Measurements from ENCODE around the gene PLCH1. TPM values are rescaled to one million over a fixed set of nuclear protein-coding genes. Genes with fewer than 3 reads are reported as not detected.

The PLCH1 gene
- total RNA-seq, 1 donor: 0.36 TPM

GRCh38 chr3:155772801-155773200, 27.9 kb upstream of the PLCH1 start:
- Histone ChIP-seq H4K20me1 (ENCODE audit: insufficient read depth, low read length) (no peaks in the 10 kb centered on the region), H3K27me3 (ENCODE audit: insufficient read depth, low read length) (no peaks in the 10 kb centered on the region), H3K4me2 (ENCODE audit: insufficient read depth, low read length) (no peak overlapping the region), H3K27ac (ENCODE audit: low read depth, low read length) (no peak overlapping the region), H3K9me3 (ENCODE audit: low read depth, low read length) (no peaks in the 10 kb centered on the region), H2AFZ (ENCODE audit: low read length) (no peak overlapping the region), H3K79me2 (ENCODE audit: insufficient read depth, low read length) (no peaks in the 10 kb centered on the region), H3K36me3 (ENCODE audit: insufficient read depth, low read length) (no peaks in the 10 kb centered on the region), H3K4me3 (ENCODE audit: insufficient read depth, low read length) (no peak overlapping the region), H3K4me1 (ENCODE audit: insufficient read depth, low read length) (no peaks in the 10 kb centered on the region)
- no peak for TF ChIP-seq CTCF (IDR thresholded peaks at IDR 0.05; ENCODE audit: extremely low read depth, low read depth, low read length)
- no peak for DNase-seq (ENCODE audit: insufficient read length, low spot score, missing footprints)

- DNase-seq (ENCODE audit: insufficient read length, low spot score, missing footprints): no peak
- Histone ChIP-seq H4K20me1 (ENCODE audit: insufficient read depth, low read length) (no peaks in the 10 kb centered on the region), H3K36me3 (ENCODE audit: insufficient read depth, low read length) (no peaks in the 10 kb centered on the region), H3K4me1 (ENCODE audit: insufficient read depth, low read length) (no peaks in the 10 kb centered on the region), H3K79me2 (ENCODE audit: insufficient read depth, low read length) (no peaks in the 10 kb centered on the region), H3K4me2 (ENCODE audit: insufficient read depth, low read length) (no peak overlapping the region), H3K9me3 (ENCODE audit: low read depth, low read length) (no peaks in the 10 kb centered on the region), H3K4me3 (ENCODE audit: insufficient read depth, low read length) (no peak overlapping the region), H3K27me3 (ENCODE audit: insufficient read depth, low read length) (no peaks in the 10 kb centered on the region), H3K27ac (ENCODE audit: low read depth, low read length) (no peak overlapping the region), H2AFZ (ENCODE audit: low read length) (no peak overlapping the region)
- TF ChIP-seq CTCF (IDR thresholded peaks at IDR 0.05; ENCODE audit: extremely low read depth, low read depth, low read length): no peak
Observed at GRCh38 chr3:155771126-155771525, 26.3 kb upstream of the PLCH1 start.

GRCh38 chr3:155766206-155766605, 21.3 kb upstream of the PLCH1 start:
- Histone ChIP-seq H3K27ac (ENCODE audit: low read depth, low read length) (no peak overlapping the region), H3K4me2 (ENCODE audit: insufficient read depth, low read length) (no peak overlapping the region), H3K79me2 (ENCODE audit: insufficient read depth, low read length) (no peaks in the 10 kb centered on the region), H3K27me3 (ENCODE audit: insufficient read depth, low read length) (no peaks in the 10 kb centered on the region), H3K9me3 (ENCODE audit: low read depth, low read length) (no peaks in the 10 kb centered on the region), H3K4me1 (ENCODE audit: insufficient read depth, low read length) (no peaks in the 10 kb centered on the region), H3K36me3 (ENCODE audit: insufficient read depth, low read length) (no peaks in the 10 kb centered on the region), H4K20me1 (ENCODE audit: insufficient read depth, low read length) (no peaks in the 10 kb centered on the region), H2AFZ (ENCODE audit: low read length) (no peak overlapping the region), H3K4me3 (ENCODE audit: insufficient read depth, low read length) (no peak overlapping the region)
- DNase-seq (ENCODE audit: insufficient read length, low spot score, missing footprints): no peak
- no peak for TF ChIP-seq CTCF (IDR thresholded peaks at IDR 0.05; ENCODE audit: extremely low read depth, low read depth, low read length)

- Histone ChIP-seq H3K36me3 (ENCODE audit: insufficient read depth, low read length) (no peaks in the 10 kb centered on the region), H3K79me2 (ENCODE audit: insufficient read depth, low read length) (no peaks in the 10 kb centered on the region), H3K27ac (ENCODE audit: low read depth, low read length) (no peak overlapping the region), H3K4me1 (ENCODE audit: insufficient read depth, low read length) (no peaks in the 10 kb centered on the region), H2AFZ (ENCODE audit: low read length) (no peak overlapping the region), H4K20me1 (ENCODE audit: insufficient read depth, low read length) (no peaks in the 10 kb centered on the region), H3K27me3 (ENCODE audit: insufficient read depth, low read length) (no peaks in the 10 kb centered on the region), H3K4me2 (ENCODE audit: insufficient read depth, low read length) (no peak overlapping the region), H3K9me3 (ENCODE audit: low read depth, low read length) (no peaks in the 10 kb centered on the region), H3K4me3 (ENCODE audit: insufficient read depth, low read length) (no peak overlapping the region)
- TF ChIP-seq CTCF (IDR thresholded peaks at IDR 0.05; ENCODE audit: extremely low read depth, low read depth, low read length): no peak
- DNase-seq (ENCODE audit: insufficient read length, low spot score, missing footprints): no peak
Observed at GRCh38 chr3:155763870-155764463, 19.1 kb upstream of the PLCH1 start.
